WERI-Rb-1 (cell line): ENCODE measurements around the gene JAG1.

ENCODE experiments used
- DNase-seq: peaks from one replicate; pipeline ENCODE4 v3.0.0-alpha.2; 2020
- H3K27ac ChIP-seq: fragments of 250-450 bp; sonication (Bioruptor Pico); 2 replicates; pipeline ENCODE4 v1.5.1; 2020; ENCODE audit warnings: mild to moderate bottlenecking, moderate library complexity
- H3K27me3 ChIP-seq: fragments of 250-450 bp; sonication (Bioruptor Pico); 2 replicates; pipeline ENCODE4 v1.5.1; 2021; ENCODE audit warnings: mild to moderate bottlenecking, low read depth, moderate library complexity; ENCODE audit not compliant: insufficient read depth, severe bottlenecking
- H3K36me3 ChIP-seq: fragments of 250-450 bp; sonication (Bioruptor Pico); 2 replicates; pipeline ENCODE4 v1.5.1; 2020; ENCODE audit warnings: mild to moderate bottlenecking, moderate library complexity
- H3K4me3 ChIP-seq: 2 replicates; pipeline ENCODE4 v1.5.1; 2011; ENCODE audit warnings: low read depth, mild to moderate bottlenecking, control low read depth, low read length
- H3K9me3 ChIP-seq: fragments of 250-450 bp; sonication (Bioruptor Pico); 2 replicates; pipeline ENCODE4 v1.5.1; 2021; ENCODE audit warnings: mild to moderate bottlenecking, moderate library complexity; ENCODE audit not compliant: severe bottlenecking
- TF ChIP-seq, protein P1 (sequence below): IDR thresholded peaks from 2 replicates; pipeline ENCODE4 v1.5.1; 2011; ENCODE audit warnings: low read depth, mild to moderate bottlenecking, control low read depth, inconsistent platforms, low read length

Gene JAG1

DNA sequence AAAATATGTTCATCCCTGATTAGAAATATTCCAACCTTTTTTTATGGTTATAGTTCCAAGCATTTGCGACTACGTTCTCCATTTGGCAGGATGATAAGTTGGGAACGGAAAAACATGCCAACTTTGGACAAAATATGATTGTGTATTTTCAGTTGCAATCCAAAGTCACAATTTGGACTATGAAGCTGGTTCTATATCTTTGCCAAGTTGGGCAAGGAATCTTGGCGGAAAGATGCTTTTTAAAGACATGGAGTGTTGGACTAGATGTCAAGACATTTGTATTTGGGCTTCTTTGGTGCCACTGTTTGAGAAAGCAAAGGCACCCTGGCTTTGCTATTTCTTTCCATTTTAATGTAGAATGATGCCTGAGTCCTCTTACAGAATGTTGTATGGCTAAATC lies 33.3 kb upstream of the JAG1 start:
- no peaks in the 10 kb centered on the region for H3K27me3 ChIP-seq
- no peak for DNase-seq
- H3K4me3 ChIP-seq = no peak overlapping the region
- no peaks in the 10 kb centered on the region for H3K36me3 ChIP-seq
- H3K9me3 ChIP-seq = no peaks in the 10 kb centered on the region
- H3K27ac ChIP-seq = no peak overlapping the region
- TF ChIP-seq, protein P1, sequence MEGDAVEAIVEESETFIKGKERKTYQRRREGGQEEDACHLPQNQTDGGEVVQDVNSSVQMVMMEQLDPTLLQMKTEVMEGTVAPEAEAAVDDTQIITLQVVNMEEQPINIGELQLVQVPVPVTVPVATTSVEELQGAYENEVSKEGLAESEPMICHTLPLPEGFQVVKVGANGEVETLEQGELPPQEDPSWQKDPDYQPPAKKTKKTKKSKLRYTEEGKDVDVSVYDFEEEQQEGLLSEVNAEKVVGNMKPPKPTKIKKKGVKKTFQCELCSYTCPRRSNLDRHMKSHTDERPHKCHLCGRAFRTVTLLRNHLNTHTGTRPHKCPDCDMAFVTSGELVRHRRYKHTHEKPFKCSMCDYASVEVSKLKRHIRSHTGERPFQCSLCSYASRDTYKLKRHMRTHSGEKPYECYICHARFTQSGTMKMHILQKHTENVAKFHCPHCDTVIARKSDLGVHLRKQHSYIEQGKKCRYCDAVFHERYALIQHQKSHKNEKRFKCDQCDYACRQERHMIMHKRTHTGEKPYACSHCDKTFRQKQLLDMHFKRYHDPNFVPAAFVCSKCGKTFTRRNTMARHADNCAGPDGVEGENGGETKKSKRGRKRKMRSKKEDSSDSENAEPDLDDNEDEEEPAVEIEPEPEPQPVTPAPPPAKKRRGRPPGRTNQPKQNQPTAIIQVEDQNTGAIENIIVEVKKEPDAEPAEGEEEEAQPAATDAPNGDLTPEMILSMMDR = no peak

DNA sequence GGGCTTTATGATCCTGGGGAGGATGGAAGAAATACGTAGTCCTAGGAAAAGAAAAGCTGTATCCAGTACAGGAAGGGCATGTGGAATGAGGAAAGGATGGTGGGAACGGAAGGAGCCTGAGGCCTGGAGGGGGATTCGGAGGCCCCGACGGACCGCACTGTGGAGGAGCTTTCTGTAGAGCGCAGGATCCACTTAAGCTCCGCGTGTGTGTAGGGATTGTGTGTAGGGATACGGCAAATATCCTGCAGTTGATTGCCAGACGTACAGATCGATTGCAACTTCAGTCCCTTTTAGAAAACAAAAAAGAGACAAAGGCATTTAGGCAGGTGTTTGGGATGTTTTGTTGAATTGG lies 32.6 kb upstream of the JAG1 start:
- no peaks in the 10 kb centered on the region for H3K9me3 ChIP-seq
- DNase-seq = no peak
- no peak overlapping the region for H3K27ac ChIP-seq
- no peaks in the 10 kb centered on the region for H3K36me3 ChIP-seq
- H3K4me3 ChIP-seq = no peak overlapping the region
- no peaks in the 10 kb centered on the region for H3K27me3 ChIP-seq
- TF ChIP-seq, protein P1 = no peak

- no peak overlapping the region for H3K4me3 ChIP-seq
- DNase-seq = no peak
These were observed 32.1 kb upstream of the JAG1 start for GRCh38 chr20:10705801-10706459.

GRCh38 chr20:10701607-10702006 lies 27.8 kb upstream of the JAG1 start:
- Histone ChIP-seq H3K9me3 (no peaks in the 10 kb centered on the region), H3K27me3 (no peaks in the 10 kb centered on the region), H3K27ac (no peak overlapping the region), H3K4me3 (no peak overlapping the region), H3K36me3 (no peaks in the 10 kb centered on the region)
- TF ChIP-seq, protein P1 = no peak
- no peak for DNase-seq

More at GRCh38 chr20:10705801-10706459, 32.1 kb upstream of the JAG1 start:
- Histone ChIP-seq H3K9me3 (no peaks in the 10 kb centered on the region), H3K27me3 (no peaks in the 10 kb centered on the region), H3K27ac (no peak overlapping the region), H3K36me3 (no peaks in the 10 kb centered on the region)
- TF ChIP-seq, protein P1 = no peak

GRCh38 chr20:10699941-10700340 lies 26.1 kb upstream of the JAG1 start:
- TF ChIP-seq, protein P1 = no peak
- Histone ChIP-seq H3K9me3 (no peaks in the 10 kb centered on the region), H3K27me3 (no peaks in the 10 kb centered on the region), H3K27ac (no peak overlapping the region), H3K4me3 (no peak overlapping the region), H3K36me3 (no peaks in the 10 kb centered on the region)
- no peak for DNase-seq

DNA sequence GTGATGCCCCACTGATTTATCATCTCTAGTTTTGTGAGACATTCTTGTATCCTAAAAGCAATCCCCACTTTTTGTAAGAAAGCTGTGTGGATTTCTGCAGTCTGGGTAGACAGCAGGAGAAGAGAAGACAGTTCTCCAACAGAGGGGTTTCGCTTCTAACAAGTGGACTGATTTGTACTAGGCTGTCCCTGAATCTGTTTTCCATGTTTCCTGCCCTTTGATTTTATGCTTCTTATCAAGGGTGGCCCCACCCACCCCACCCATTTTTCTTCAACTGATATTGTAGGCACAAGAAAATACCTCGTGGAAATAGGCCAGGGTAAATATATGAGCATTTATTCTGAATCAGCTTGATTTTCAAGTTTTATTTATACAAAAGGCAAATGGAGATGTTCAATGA lies 25.7 kb upstream of the JAG1 start:
- no peak overlapping the region for H3K27ac ChIP-seq
- no peaks in the 10 kb centered on the region for H3K27me3 ChIP-seq
- no peaks in the 10 kb centered on the region for H3K36me3 ChIP-seq
- no peak for DNase-seq
- TF ChIP-seq, protein P1 = no peak
- H3K9me3 ChIP-seq = no peaks in the 10 kb centered on the region
- H3K4me3 ChIP-seq = no peak overlapping the region
